SK-N-SH (cell line): ENCODE data around the gene ZNF514.

Experiments used
- EZH2phosphoT487 ChIP-seq: fragments of 200-600 bp; sonication (generic); IDR thresholded peaks from 2 replicates; pipeline ENCODE4 v1.6.1; 2017; ENCODE audit warnings: low read depth, mixed run types, mild to moderate bottlenecking, antibody characterized with exemption, moderate library complexity, borderline replicate concordance
- FOXM1 ChIP-seq: IDR thresholded peaks from 2 replicates; pipeline ENCODE4 v1.4.0; 2012; ENCODE audit warnings: low read depth, mild to moderate bottlenecking
- GABPA ChIP-seq: IDR thresholded peaks from 2 replicates; pipeline ENCODE4 v1.4.0; 2012; ENCODE audit warnings: low read depth, mild to moderate bottlenecking
- MXI1 ChIP-seq: IDR thresholded peaks from 2 replicates; pipeline ENCODE4 v1.6.1; 2012; ENCODE audit warnings: mild to moderate bottlenecking, low read depth, low read length, improper control_type of control experiment
- NFIC ChIP-seq: IDR thresholded peaks from 2 replicates; pipeline ENCODE4 v1.4.0; 2012; ENCODE audit warnings: borderline replicate concordance
- POLR2AphosphoS5 ChIP-seq: IDR thresholded peaks from 2 replicates; pipeline ENCODE4 v1.6.1; 2012; ENCODE audit warnings: low read depth, low read length
- RAD21 ChIP-seq: IDR thresholded peaks from 2 replicates; pipeline ENCODE4 v1.6.1; 2012; ENCODE audit warnings: mild to moderate bottlenecking, low read length
- SIN3A ChIP-seq: IDR thresholded peaks from 2 replicates; pipeline ENCODE4 v1.6.1; 2012; ENCODE audit warnings: low read depth, mild to moderate bottlenecking, low read length, moderate library complexity, borderline replicate concordance
- SMC3 ChIP-seq: IDR thresholded peaks from 2 replicates; pipeline ENCODE4 v1.6.1; 2012; ENCODE audit warnings: low read depth, low read length, improper control_type of control experiment
- TAF1 ChIP-seq: IDR thresholded peaks from 2 replicates; pipeline ENCODE4 v1.6.1; 2012; ENCODE audit warnings: low read depth, mild to moderate bottlenecking, low read length, moderate library complexity, borderline replicate concordance
- TF ChIP-seq, protein P1 (sequence below): fragments of 200-600 bp; sonication (generic); IDR thresholded peaks from 2 replicates; pipeline ENCODE4 v1.6.1; 2017; ENCODE audit warnings: antibody characterized with exemption, mild to moderate bottlenecking, moderate library complexity
- TF ChIP-seq, protein P2 (sequence below): IDR thresholded peaks from 2 replicates; pipeline ENCODE4 v1.4.0; 2012; ENCODE audit warnings: low read depth
- TF ChIP-seq, protein P3 (sequence below): fragments of 150-350 bp; IDR thresholded peaks from 2 replicates; pipeline ENCODE4 v1.6.1; 2017; ENCODE audit warnings: antibody characterized with exemption, low read length, low read depth, borderline replicate concordance
- TF ChIP-seq, protein P4 (sequence below): IDR thresholded peaks from 2 replicates; pipeline ENCODE4 v1.6.1; 2012; ENCODE audit warnings: mild to moderate bottlenecking, low read depth, low read length, moderate library complexity

DNA sequence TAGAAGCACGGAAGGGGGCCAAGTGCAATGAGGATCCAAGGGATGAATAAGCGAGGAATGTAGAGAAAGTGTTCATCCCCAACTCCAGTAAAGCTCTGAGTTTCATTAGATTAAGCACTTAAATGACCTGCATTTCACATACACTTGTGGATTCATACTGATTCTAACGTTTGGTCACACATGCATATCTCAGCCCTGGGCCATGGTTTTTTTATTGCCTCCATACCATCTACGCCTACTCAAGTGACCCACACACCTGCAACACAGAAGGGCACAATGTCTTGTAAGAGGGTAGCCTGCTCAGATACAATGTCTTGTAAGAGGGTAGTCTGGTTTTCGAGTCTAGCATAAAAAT lies 37.5 kb downstream of the ZNF514 start:
- TF ChIP-seq, protein P1, sequence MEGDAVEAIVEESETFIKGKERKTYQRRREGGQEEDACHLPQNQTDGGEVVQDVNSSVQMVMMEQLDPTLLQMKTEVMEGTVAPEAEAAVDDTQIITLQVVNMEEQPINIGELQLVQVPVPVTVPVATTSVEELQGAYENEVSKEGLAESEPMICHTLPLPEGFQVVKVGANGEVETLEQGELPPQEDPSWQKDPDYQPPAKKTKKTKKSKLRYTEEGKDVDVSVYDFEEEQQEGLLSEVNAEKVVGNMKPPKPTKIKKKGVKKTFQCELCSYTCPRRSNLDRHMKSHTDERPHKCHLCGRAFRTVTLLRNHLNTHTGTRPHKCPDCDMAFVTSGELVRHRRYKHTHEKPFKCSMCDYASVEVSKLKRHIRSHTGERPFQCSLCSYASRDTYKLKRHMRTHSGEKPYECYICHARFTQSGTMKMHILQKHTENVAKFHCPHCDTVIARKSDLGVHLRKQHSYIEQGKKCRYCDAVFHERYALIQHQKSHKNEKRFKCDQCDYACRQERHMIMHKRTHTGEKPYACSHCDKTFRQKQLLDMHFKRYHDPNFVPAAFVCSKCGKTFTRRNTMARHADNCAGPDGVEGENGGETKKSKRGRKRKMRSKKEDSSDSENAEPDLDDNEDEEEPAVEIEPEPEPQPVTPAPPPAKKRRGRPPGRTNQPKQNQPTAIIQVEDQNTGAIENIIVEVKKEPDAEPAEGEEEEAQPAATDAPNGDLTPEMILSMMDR: no peak
- TF ChIP-seq EZH2phosphoT487 (no peak), SMC3 (no peak), SIN3A (no peak), GABPA (no peak), NFIC (no peak), POLR2AphosphoS5 (no peak), RAD21 (no peak), FOXM1 (no peak), TAF1 (no peak), MXI1 (no peak)
- TF ChIP-seq, protein P2, sequence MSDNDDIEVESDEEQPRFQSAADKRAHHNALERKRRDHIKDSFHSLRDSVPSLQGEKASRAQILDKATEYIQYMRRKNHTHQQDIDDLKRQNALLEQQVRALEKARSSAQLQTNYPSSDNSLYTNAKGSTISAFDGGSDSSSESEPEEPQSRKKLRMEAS: no peak
- TF ChIP-seq, protein P3, sequence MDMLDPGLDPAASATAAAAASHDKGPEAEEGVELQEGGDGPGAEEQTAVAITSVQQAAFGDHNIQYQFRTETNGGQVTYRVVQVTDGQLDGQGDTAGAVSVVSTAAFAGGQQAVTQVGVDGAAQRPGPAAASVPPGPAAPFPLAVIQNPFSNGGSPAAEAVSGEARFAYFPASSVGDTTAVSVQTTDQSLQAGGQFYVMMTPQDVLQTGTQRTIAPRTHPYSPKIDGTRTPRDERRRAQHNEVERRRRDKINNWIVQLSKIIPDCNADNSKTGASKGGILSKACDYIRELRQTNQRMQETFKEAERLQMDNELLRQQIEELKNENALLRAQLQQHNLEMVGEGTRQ: no peak
- TF ChIP-seq, protein P4, sequence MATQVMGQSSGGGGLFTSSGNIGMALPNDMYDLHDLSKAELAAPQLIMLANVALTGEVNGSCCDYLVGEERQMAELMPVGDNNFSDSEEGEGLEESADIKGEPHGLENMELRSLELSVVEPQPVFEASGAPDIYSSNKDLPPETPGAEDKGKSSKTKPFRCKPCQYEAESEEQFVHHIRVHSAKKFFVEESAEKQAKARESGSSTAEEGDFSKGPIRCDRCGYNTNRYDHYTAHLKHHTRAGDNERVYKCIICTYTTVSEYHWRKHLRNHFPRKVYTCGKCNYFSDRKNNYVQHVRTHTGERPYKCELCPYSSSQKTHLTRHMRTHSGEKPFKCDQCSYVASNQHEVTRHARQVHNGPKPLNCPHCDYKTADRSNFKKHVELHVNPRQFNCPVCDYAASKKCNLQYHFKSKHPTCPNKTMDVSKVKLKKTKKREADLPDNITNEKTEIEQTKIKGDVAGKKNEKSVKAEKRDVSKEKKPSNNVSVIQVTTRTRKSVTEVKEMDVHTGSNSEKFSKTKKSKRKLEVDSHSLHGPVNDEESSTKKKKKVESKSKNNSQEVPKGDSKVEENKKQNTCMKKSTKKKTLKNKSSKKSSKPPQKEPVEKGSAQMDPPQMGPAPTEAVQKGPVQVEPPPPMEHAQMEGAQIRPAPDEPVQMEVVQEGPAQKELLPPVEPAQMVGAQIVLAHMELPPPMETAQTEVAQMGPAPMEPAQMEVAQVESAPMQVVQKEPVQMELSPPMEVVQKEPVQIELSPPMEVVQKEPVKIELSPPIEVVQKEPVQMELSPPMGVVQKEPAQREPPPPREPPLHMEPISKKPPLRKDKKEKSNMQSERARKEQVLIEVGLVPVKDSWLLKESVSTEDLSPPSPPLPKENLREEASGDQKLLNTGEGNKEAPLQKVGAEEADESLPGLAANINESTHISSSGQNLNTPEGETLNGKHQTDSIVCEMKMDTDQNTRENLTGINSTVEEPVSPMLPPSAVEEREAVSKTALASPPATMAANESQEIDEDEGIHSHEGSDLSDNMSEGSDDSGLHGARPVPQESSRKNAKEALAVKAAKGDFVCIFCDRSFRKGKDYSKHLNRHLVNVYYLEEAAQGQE: no peak
